GM19463 (cell line): Measurements from ENCODE around the gene KRT74.

Experiments
- ATAC-seq: cut with Tn5 transposase; IDR thresholded peaks from one replicate; pipeline ENCODE4 v1.9.1; 2021; ENCODE audit warnings: mild to moderate bottlenecking, moderate library complexity; ENCODE audit not compliant: unreplicated experiment

Gene KRT74

GRCh38 chr12:52573743-52574142 is at the start of gene KRT74:
KRT74 (minus strand) TSS chr12:52573843; CDS start chr12:52573777, 66 bp downstream.
- ATAC-seq = no peak

- no peak for ATAC-seq
Measured at GRCh38 chr12:52622349-52622748, 48.7 kb upstream of the KRT74 start.

GRCh38 chr12:52618866-52619265 is 45.2 kb upstream of the KRT74 start:
- no peak for ATAC-seq

- no peak for ATAC-seq
Measured at GRCh38 chr12:52618216-52618615, 44.6 kb upstream of the KRT74 start, which contains the start of gene KRT73. KRT73 (minus strand) TSS chr12:52618559; CDS start chr12:52618524, 35 bp downstream.

- ATAC-seq = no peak
Measured at GRCh38 chr12:52617403-52617785, 43.8 kb upstream of the KRT74 start.

GRCh38 chr12:52616680-52617402 is 43.2 kb upstream of the KRT74 start:
- no peak for ATAC-seq

GRCh38 chr12:52615912-52616311 is 42.3 kb upstream of the KRT74 start:
- no peak for ATAC-seq

GRCh38 chr12:52615208-52615868 is 41.7 kb upstream of the KRT74 start:
- ATAC-seq = no peak

GRCh38 chr12:52614381-52615207 is 41.0 kb upstream of the KRT74 start:
- ATAC-seq = no peak

- ATAC-seq = no peak
Measured at GRCh38 chr12:52613384-52614030, 39.9 kb upstream of the KRT74 start.

- ATAC-seq = no peak
Measured at GRCh38 chr12:52612431-52613383, 39.1 kb upstream of the KRT74 start.

- ATAC-seq = no peak
Measured at GRCh38 chr12:52611080-52611468, 37.4 kb upstream of the KRT74 start.

- ATAC-seq = no peak
Measured at GRCh38 chr12:52608826-52609630, 35.4 kb upstream of the KRT74 start.

GRCh38 chr12:52608161-52608560 is 34.5 kb upstream of the KRT74 start:
- no peak for ATAC-seq

GRCh38 chr12:52607314-52607713 is 33.7 kb upstream of the KRT74 start:
- no peak for ATAC-seq

GRCh38 chr12:52606581-52607218 is 33.1 kb upstream of the KRT74 start:
- ATAC-seq = no peak

- no peak for ATAC-seq
Measured at GRCh38 chr12:52606096-52606495, 32.5 kb upstream of the KRT74 start.

- ATAC-seq = no peak
Measured at GRCh38 chr12:52605542-52605941, 31.9 kb upstream of the KRT74 start.

GRCh38 chr12:52604859-52605258 is 31.2 kb upstream of the KRT74 start:
- ATAC-seq = no peak
